SJSA1 (cell line): ENCODE data around the gene EBF4. TPM values are rescaled to one million over a fixed set of nuclear protein-coding genes. Genes with fewer than 3 reads are reported as not detected.
"Not testable (repeated sequence)": the region's sequence is repeated elsewhere in the genome, so short reads cannot be mapped to it uniquely, and the experiment has no call there.

Experiments
- DNase-seq, 2 experiments: peaks; one replicate each; pipeline ENCODE4 v3.0.0-alpha.2; 2015 to 2020; ENCODE audit warnings: low spot score in 2 of 2, low read depth in 1 of 2
- H3K27ac ChIP-seq: fragments of 250-450 bp; sonication (Bioruptor Pico); 2 replicates; pipeline ENCODE4 v1.5.1; 2020; ENCODE audit warnings: mild to moderate bottlenecking, moderate library complexity
- H3K27me3 ChIP-seq: fragments of 250-450 bp; sonication (Bioruptor Pico); replicated peaks from 2 replicates; pipeline ENCODE4 v1.5.1; 2020; ENCODE audit warnings: mild to moderate bottlenecking, moderate library complexity
- H3K36me3 ChIP-seq: fragments of 250-450 bp; sonication (Bioruptor Pico); 2 replicates; pipeline ENCODE4 v1.5.1; 2020; ENCODE audit warnings: mild to moderate bottlenecking
- H3K4me1 ChIP-seq: fragments of 250-450 bp; sonication (Bioruptor Pico); replicated peaks from 2 replicates; pipeline ENCODE4 v1.6.1; 2021; ENCODE audit warnings: mild to moderate bottlenecking
- H3K4me3 ChIP-seq: fragments of 250-450 bp; sonication (Bioruptor Pico); 2 replicates; pipeline ENCODE4 v1.5.1; 2020; ENCODE audit warnings: mild to moderate bottlenecking
- H3K9me3 ChIP-seq: fragments of 250-450 bp; sonication (Bioruptor Pico); replicated peaks from 2 replicates; pipeline ENCODE4 v1.5.1; 2020; ENCODE audit warnings: mild to moderate bottlenecking
- total RNA-seq: library from RNA; depleted of rRNA; stranded (reverse); fragments of >200 nt; shearing (Covaris generic); gene quantifications from 2 replicates; pipeline ENCODE4 v1.2.3, GENCODE V29; 2014; rRNA removed

Gene EBF4
- total RNA-seq, 1 experiment from 2014 or later = 4.4 TPM

GRCh38 chr20:2807019-2807418, 114.4 kb downstream of the EBF4 start:
- Histone ChIP-seq H3K27ac (no peak overlapping the region), H3K36me3 (no peaks in the 10 kb centered on the region), H3K4me1 (no peaks in the 10 kb centered on the region), H3K9me3 (0 out of 2 replicates have a peak, but pooled peaks cover 1% of the 10 kb centered on the region), H3K27me3 (peaks cover 8% of the 10 kb centered on the region), H3K4me3 (no peak overlapping the region)
- peak in 1 of 2 experiments; percentile 19 for DNase-seq

- not testable (repeated sequence) for DNase-seq, H3K9me3 ChIP-seq, H3K27ac ChIP-seq, H3K36me3 ChIP-seq, H3K27me3 ChIP-seq, H3K4me1 ChIP-seq, H3K4me3 ChIP-seq
Observed at GRCh38 chr20:2807929-2808328, 115.3 kb downstream of the EBF4 start.

GRCh38 chr20:2809690-2810089, 117.1 kb downstream of the EBF4 start:
- H3K4me3 ChIP-seq = no peak overlapping the region
- H3K27ac ChIP-seq = no peak overlapping the region
- H3K27me3 ChIP-seq = no peaks in the 10 kb centered on the region; the same call in 1 of the 2 replicates
- peaks cover 7% of the 10 kb centered on the region for H3K4me1 ChIP-seq
- DNase-seq = peak in 1 of 2 experiments; percentile 16
- H3K9me3 ChIP-seq = 0 out of 2 replicates have a peak, but pooled peaks cover 7% of the 10 kb centered on the region
- H3K36me3 ChIP-seq = no peaks in the 10 kb centered on the region

Other genes with a start within 250 kb of the EBF4 start
- gene SNRPB, start 222.0 kb upstream of the EBF4 start, total RNA-seq = 876 and 883 TPM in 2 replicates
- gene ZNF343, start 183.9 kb upstream of the EBF4 start, total RNA-seq = 6.9 and 8.4 TPM in 2 replicates
- not detected in 2 replicates for gene TMC2, start 156.2 kb upstream of the EBF4 start, total RNA-seq
- gene NOP56, start 40.1 kb upstream of the EBF4 start, total RNA-seq = 218 and 228 TPM in 2 replicates
- gene IDH3B, start 28.6 kb upstream of the EBF4 start, total RNA-seq = 161 and 211 TPM in 2 replicates
- gene CPXM1, start 107.8 kb downstream of the EBF4 start, total RNA-seq = 1.2 TPM in 1 of 2 replicates, not detected in the other
- gene C20orf141, start 122.2 kb downstream of the EBF4 start, total RNA-seq = not detected in 2 replicates
- not detected in 2 replicates for gene TMEM239, start 123.6 kb downstream of the EBF4 start, total RNA-seq
- gene PCED1A, start 147.9 kb downstream of the EBF4 start, total RNA-seq = 18.3 and 25.6 TPM in 2 replicates
- gene VPS16, start 148.0 kb downstream of the EBF4 start, total RNA-seq = 40.5 and 44.3 TPM in 2 replicates
- gene PTPRA, start 180.7 kb downstream of the EBF4 start, total RNA-seq = 16.5 and 36.4 TPM in 2 replicates